GM23338 (cell line): ENCODE data around the gene KRTAP12-1. TPM values are rescaled to one million over a fixed set of nuclear protein-coding genes. Genes with fewer than 3 reads are reported as not detected.

Source experiments
- ATAC-seq: fragments of 200-7000 bp; cut with Tn5 transposase; 3 replicates; pipeline ENCODE4 v1.9.1; 2020
- DNase-seq: peaks from one replicate; pipeline ENCODE4 v3.0.0-alpha.2; 2015; ENCODE audit warnings: low spot score
- H2AFZ ChIP-seq: fragments of 200-600 bp; sonication (generic); 2 replicates; pipeline ENCODE4 v1.8.0; 2016; ENCODE audit warnings: antibody characterized with exemption, mild to moderate bottlenecking, moderate library complexity
- H3F3A ChIP-seq: fragments of 200-600 bp; sonication (generic); replicated peaks from 2 replicates; pipeline ENCODE4 v1.8.0; 2017; ENCODE audit warnings: antibody characterized with exemption, mixed run types, low read depth
- H3K27ac ChIP-seq: fragments of 200-600 bp; sonication (generic); 2 replicates; pipeline ENCODE4 v1.6.1; 2016; ENCODE audit warnings: low read depth
- H3K27me3 ChIP-seq: fragments of 200-600 bp; sonication (generic); 2 replicates; pipeline ENCODE4 v1.8.0; 2016; ENCODE audit warnings: mild to moderate bottlenecking, mixed run types, moderate library complexity; ENCODE audit not compliant: insufficient read depth
- H3K36me3 ChIP-seq: fragments of 200-600 bp; sonication (generic); 2 replicates; pipeline ENCODE4 v1.8.0; 2016; ENCODE audit warnings: mild to moderate bottlenecking; ENCODE audit not compliant: insufficient read depth
- H3K4me1 ChIP-seq: fragments of 200-600 bp; sonication (generic); 2 replicates; pipeline ENCODE4 v1.8.0; 2016; ENCODE audit warnings: mild to moderate bottlenecking, moderate library complexity; ENCODE audit not compliant: insufficient read depth
- H3K4me2 ChIP-seq: fragments of 200-600 bp; sonication (generic); 2 replicates; pipeline ENCODE4 v1.7.1; 2017; ENCODE audit warnings: mixed run types
- H3K4me3 ChIP-seq: fragments of 200-600 bp; sonication (generic); 2 replicates; pipeline ENCODE4 v1.6.1; 2016; ENCODE audit warnings: mixed run types
- H3K79me2 ChIP-seq: fragments of 200-600 bp; sonication (generic); replicated peaks from 2 replicates; pipeline ENCODE4 v1.8.0; 2017; ENCODE audit warnings: mild to moderate bottlenecking; ENCODE audit not compliant: insufficient read depth
- H3K9me2 ChIP-seq: fragments of 200-600 bp; sonication (generic); 2 replicates; pipeline ENCODE4 v1.8.0; 2017; ENCODE audit not compliant: insufficient read depth
- H4K20me1 ChIP-seq: fragments of 200-600 bp; sonication (generic); replicated peaks from 2 replicates; pipeline ENCODE4 v1.8.0; 2017; ENCODE audit warnings: mild to moderate bottlenecking; ENCODE audit not compliant: insufficient read depth
- H3K27ac Mint-ChIP-seq: 2 replicates; pipeline ENCODE4 v1.8.0; 2020; ENCODE audit warnings: inconsistent platforms, mild to moderate bottlenecking, moderate library complexity, mixed read lengths
- H3K27me3 Mint-ChIP-seq: 3 replicates; pipeline ENCODE4 v1.8.0; 2022; ENCODE audit warnings: low read depth, mild to moderate bottlenecking, moderate library complexity, mixed read lengths, inconsistent platforms; ENCODE audit not compliant: insufficient read depth, poor library complexity
- H3K36me3 Mint-ChIP-seq: 3 replicates; pipeline ENCODE4 v1.8.0; 2021; ENCODE audit warnings: low read depth, mild to moderate bottlenecking, inconsistent platforms, moderate library complexity, mixed read lengths
- H3K4me1 Mint-ChIP-seq: 3 replicates; pipeline ENCODE4 v1.8.0; 2020; ENCODE audit warnings: mild to moderate bottlenecking, inconsistent platforms, mixed read lengths
- H3K4me3 Mint-ChIP-seq: 3 replicates; pipeline ENCODE4 v1.8.0; 2021; ENCODE audit warnings: moderate library complexity, mild to moderate bottlenecking, inconsistent platforms, mixed read lengths
- H3K9me3 Mint-ChIP-seq: 3 replicates; pipeline ENCODE4 v1.8.0; 2020; ENCODE audit warnings: moderate library complexity, mild to moderate bottlenecking, inconsistent platforms, mixed read lengths
- CREB1 ChIP-seq: fragments of 250-450 bp; sonication (Bioruptor Pico); IDR thresholded peaks from 2 replicates; pipeline ENCODE4 v1.5.0; 2020; ENCODE audit warnings: low read depth, mild to moderate bottlenecking, moderate library complexity
- EZH2 ChIP-seq: fragments of 200-600 bp; sonication (generic); IDR thresholded peaks from one replicate; pipeline ENCODE4 v1.8.0; 2017; ENCODE audit warnings: antibody characterized with exemption, mild to moderate bottlenecking, low read depth; ENCODE audit not compliant: unreplicated experiment
- EZH2phosphoT487 ChIP-seq: fragments of 200-600 bp; sonication (generic); IDR thresholded peaks from one replicate; pipeline ENCODE4 v1.8.1; 2018; ENCODE audit warnings: antibody characterized with exemption; ENCODE audit not compliant: unreplicated experiment
- JUNB ChIP-seq: IDR thresholded peaks from one replicate; pipeline ENCODE4 v1.6.1; 2016; ENCODE audit warnings: antibody characterized with exemption; ENCODE audit not compliant: unreplicated experiment
- NANOG ChIP-seq: IDR thresholded peaks from 2 replicates; pipeline ENCODE4 v1.6.1; 2016; ENCODE audit warnings: antibody characterized with exemption, borderline replicate concordance
- ZNF114 ChIP-seq: fragments of 250-450 bp; sonication (Bioruptor Pico); IDR thresholded peaks from 2 replicates; pipeline ENCODE4 v1.5.0; 2020; ENCODE audit warnings: mild to moderate bottlenecking, moderate library complexity
- ZNF331 ChIP-seq: fragments of 250-450 bp; sonication (Bioruptor Pico); IDR thresholded peaks from 2 replicates; pipeline ENCODE4 v1.5.0; 2020; ENCODE audit warnings: low read depth, mild to moderate bottlenecking, moderate library complexity
- polyA plus RNA-seq: library from polyadenylated mRNA; unstranded; fragments of >200 nt; fragmentation: Nextera tagmentation; extraction: Ambion mirVana; gene quantifications from 2 replicates; pipeline ENCODE4 v1.2.1, GENCODE V29; 2016
- total RNA-seq: library from RNA; depleted of rRNA; stranded (reverse); fragments of >200 nt; shearing (Covaris generic); gene quantifications from 2 replicates; pipeline ENCODE4 v1.2.3, GENCODE V29; 2014
- TF ChIP-seq, protein P1 (sequence below): fragments of 250-450 bp; sonication (Bioruptor Pico); IDR thresholded peaks from 2 replicates; pipeline ENCODE4 v1.5.0; 2020; ENCODE audit warnings: mild to moderate bottlenecking, moderate library complexity
- TF ChIP-seq, protein P2 (sequence below): IDR thresholded peaks from 2 replicates; pipeline ENCODE4 v1.6.1; 2016; ENCODE audit warnings: antibody characterized with exemption
- TF ChIP-seq, protein P3 (sequence below), 2 experiments: fragments of 200-600 bp in 1 of 2; sonication (generic) in 1 of 2; conservative IDR thresholded peaks; 2 replicates each; pipeline versions ENCODE4 v1.5.1 to v1.6.1; 2016 to 2017; ENCODE audit warnings: antibody characterized with exemption in 2 of 2, low read depth in 2 of 2, mild to moderate bottlenecking in 2 of 2, moderate library complexity in 1 of 2

Gene KRTAP12-1
- total and polyA plus RNA-seq, 2 experiments from 2014 or later, result not detected

DNA sequence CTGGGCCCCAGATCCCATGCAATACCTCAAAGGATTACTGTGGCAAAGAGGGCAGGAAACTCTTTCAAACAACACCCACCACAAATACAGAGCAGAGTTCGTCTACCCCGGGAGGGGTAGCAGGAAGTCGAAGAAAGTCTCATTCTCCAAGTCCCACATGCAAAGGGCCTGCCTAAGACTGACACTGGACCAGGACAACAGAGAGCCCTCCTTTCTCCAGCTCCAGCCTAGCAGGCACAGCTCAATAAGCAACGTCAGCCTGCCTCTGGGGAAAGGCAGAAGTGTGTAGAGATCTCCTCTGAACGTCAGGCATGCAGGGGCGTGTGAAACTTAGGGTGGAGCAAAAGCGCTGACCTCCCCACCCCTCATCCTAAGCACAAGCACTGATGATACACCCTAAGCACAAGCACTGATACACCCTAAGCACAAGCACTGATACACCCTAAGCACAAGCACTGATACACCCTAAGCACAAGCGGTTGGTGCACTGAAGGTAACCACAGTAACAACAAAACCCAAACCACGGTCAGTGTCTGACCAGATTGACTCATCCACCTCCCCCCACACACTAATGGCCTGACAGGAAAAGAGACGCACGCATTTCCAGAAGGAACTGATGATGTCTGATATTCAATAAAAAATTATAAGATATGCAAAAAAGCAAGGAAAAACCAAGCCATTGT is 22.9 kb downstream of the KRTAP12-1 start:
- peak overlapping the region; percentile 47; the same call in 1 of the 2 replicates for H3K4me2 ChIP-seq
- H3K4me1 Mint-ChIP-seq, result peaks cover 30% of the 10 kb centered on the region

DNA sequence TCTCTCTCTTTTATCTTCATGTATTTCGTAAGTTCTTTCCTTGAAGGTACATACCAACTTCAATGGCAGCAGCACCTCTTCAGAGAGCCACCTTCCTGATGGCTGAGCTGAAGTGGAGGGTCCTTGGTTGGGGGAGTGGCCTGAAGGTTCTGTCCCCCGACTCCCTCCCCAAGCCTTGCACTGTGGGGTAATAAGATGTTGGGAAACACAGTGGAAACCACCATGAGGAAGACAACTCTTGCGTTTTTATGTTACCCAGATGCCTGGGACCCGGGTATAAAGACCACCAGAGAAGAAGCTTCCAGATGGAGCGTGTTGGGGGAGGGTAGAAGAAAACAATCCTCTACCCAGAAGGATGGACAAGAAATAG is 23.4 kb downstream of the KRTAP12-1 start:
- no peak overlapping the region for H3K27ac ChIP-seq
- peaks cover 18% of the 10 kb centered on the region for H3K9me3 Mint-ChIP-seq
- H3K4me1 ChIP-seq, result peaks cover 31% of the 10 kb centered on the region
- H3K4me1 Mint-ChIP-seq, result peaks cover 30% of the 10 kb centered on the region
- H3K9me2 ChIP-seq, result no peaks in the 10 kb centered on the region
- H3K4me2 ChIP-seq, result 0 out of 2 replicates have a peak overlapping the region, but pooled peaks have one; percentile 47
- H3F3A ChIP-seq, result 0 out of 2 replicates have a peak, but pooled peaks cover 3% of the 10 kb centered on the region
- no peaks in the 10 kb centered on the region for H3K36me3 ChIP-seq
- H3K4me3 ChIP-seq, result no peak overlapping the region
- no peak overlapping the region for H3K27ac Mint-ChIP-seq
- no peaks in the 10 kb centered on the region for H3K27me3 ChIP-seq
- no peak overlapping the region for H3K4me3 Mint-ChIP-seq
- peak overlapping the region; percentile 86 for H2AFZ ChIP-seq
- H3K36me3 Mint-ChIP-seq, result peaks cover 9% of the 10 kb centered on the region; the same call in 2 of the 3 replicates
- DNase-seq (no peak), ATAC-seq (no peak)
- peaks cover 8% of the 10 kb centered on the region for H3K27me3 Mint-ChIP-seq
- H4K20me1 ChIP-seq, result no peaks in the 10 kb centered on the region
- H3K79me2 ChIP-seq, result no peaks in the 10 kb centered on the region
- no peak for TF ChIP-seq JUNB
- TF ChIP-seq CREB1 (CRISPR knock-in tag), result no peak
- TF ChIP-seq, protein P1, sequence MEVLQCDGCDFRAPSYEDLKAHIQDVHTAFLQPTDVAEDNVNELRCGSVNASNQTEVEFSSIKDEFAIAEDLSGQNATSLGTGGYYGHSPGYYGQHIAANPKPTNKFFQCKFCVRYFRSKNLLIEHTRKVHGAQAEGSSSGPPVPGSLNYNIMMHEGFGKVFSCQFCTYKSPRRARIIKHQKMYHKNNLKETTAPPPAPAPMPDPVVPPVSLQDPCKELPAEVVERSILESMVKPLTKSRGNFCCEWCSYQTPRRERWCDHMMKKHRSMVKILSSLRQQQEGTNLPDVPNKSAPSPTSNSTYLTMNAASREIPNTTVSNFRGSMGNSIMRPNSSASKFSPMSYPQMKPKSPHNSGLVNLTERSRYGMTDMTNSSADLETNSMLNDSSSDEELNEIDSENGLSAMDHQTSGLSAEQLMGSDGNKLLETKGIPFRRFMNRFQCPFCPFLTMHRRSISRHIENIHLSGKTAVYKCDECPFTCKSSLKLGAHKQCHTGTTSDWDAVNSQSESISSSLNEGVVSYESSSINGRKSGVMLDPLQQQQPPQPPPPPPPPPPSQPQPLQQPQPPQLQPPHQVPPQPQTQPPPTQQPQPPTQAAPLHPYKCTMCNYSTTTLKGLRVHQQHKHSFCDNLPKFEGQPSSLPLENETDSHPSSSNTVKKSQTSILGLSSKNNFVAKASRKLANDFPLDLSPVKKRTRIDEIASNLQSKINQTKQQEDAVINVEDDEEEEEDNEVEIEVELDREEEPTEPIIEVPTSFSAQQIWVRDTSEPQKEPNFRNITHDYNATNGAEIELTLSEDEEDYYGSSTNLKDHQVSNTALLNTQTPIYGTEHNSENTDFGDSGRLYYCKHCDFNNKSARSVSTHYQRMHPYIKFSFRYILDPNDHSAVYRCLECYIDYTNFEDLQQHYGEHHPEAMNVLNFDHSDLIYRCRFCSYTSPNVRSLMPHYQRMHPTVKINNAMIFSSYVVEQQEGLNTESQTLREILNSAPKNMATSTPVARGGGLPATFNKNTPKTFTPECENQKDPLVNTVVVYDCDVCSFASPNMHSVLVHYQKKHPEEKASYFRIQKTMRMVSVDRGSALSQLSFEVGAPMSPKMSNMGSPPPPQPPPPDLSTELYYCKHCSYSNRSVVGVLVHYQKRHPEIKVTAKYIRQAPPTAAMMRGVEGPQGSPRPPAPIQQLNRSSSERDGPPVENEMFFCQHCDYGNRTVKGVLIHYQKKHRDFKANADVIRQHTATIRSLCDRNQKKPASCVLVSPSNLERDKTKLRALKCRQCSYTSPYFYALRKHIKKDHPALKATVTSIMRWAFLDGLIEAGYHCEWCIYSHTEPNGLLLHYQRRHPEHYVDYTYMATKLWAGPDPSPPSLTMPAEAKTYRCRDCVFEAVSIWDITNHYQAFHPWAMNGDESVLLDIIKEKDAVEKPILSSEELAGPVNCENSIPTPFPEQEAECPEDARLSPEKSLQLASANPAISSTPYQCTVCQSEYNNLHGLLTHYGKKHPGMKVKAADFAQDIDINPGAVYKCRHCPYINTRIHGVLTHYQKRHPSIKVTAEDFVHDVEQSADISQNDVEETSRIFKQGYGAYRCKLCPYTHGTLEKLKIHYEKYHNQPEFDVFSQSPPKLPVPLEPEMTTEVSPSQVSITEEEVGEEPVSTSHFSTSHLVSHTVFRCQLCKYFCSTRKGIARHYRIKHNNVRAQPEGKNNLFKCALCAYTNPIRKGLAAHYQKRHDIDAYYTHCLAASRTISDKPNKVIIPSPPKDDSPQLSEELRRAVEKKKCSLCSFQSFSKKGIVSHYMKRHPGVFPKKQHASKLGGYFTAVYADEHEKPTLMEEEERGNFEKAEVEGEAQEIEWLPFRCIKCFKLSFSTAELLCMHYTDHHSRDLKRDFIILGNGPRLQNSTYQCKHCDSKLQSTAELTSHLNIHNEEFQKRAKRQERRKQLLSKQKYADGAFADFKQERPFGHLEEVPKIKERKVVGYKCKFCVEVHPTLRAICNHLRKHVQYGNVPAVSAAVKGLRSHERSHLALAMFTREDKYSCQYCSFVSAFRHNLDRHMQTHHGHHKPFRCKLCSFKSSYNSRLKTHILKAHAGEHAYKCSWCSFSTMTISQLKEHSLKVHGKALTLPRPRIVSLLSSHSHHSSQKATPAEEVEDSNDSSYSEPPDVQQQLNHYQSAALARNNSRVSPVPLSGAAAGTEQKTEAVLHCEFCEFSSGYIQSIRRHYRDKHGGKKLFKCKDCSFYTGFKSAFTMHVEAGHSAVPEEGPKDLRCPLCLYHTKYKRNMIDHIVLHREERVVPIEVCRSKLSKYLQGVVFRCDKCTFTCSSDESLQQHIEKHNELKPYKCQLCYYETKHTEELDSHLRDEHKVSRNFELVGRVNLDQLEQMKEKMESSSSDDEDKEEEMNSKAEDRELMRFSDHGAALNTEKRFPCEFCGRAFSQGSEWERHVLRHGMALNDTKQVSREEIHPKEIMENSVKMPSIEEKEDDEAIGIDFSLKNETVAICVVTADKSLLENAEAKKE (CRISPR knock-in tag), result no peak
- no peak for TF ChIP-seq ZNF331 (CRISPR knock-in tag)
- TF ChIP-seq, protein P2, sequence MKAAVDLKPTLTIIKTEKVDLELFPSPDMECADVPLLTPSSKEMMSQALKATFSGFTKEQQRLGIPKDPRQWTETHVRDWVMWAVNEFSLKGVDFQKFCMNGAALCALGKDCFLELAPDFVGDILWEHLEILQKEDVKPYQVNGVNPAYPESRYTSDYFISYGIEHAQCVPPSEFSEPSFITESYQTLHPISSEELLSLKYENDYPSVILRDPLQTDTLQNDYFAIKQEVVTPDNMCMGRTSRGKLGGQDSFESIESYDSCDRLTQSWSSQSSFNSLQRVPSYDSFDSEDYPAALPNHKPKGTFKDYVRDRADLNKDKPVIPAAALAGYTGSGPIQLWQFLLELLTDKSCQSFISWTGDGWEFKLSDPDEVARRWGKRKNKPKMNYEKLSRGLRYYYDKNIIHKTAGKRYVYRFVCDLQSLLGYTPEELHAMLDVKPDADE, result no peak
- no peak for TF ChIP-seq EZH2phosphoT487
- TF ChIP-seq, protein P3, sequence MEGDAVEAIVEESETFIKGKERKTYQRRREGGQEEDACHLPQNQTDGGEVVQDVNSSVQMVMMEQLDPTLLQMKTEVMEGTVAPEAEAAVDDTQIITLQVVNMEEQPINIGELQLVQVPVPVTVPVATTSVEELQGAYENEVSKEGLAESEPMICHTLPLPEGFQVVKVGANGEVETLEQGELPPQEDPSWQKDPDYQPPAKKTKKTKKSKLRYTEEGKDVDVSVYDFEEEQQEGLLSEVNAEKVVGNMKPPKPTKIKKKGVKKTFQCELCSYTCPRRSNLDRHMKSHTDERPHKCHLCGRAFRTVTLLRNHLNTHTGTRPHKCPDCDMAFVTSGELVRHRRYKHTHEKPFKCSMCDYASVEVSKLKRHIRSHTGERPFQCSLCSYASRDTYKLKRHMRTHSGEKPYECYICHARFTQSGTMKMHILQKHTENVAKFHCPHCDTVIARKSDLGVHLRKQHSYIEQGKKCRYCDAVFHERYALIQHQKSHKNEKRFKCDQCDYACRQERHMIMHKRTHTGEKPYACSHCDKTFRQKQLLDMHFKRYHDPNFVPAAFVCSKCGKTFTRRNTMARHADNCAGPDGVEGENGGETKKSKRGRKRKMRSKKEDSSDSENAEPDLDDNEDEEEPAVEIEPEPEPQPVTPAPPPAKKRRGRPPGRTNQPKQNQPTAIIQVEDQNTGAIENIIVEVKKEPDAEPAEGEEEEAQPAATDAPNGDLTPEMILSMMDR (conservative IDR thresholded peaks at IDR 0.05; ENCODE audit: low read depth in 2 of 2), result no peak
- TF ChIP-seq NANOG, result no peak
- no peak for TF ChIP-seq EZH2
- TF ChIP-seq ZNF114 (CRISPR knock-in tag), result no peak

More for the DNA sequence above, 22.9 kb downstream of the KRTAP12-1 start:
- Histone ChIP-seq H3K4me1 (peaks cover 31% of the 10 kb centered on the region), H4K20me1 (no peaks in the 10 kb centered on the region), H3K4me3 (no peak overlapping the region), H3K27ac (no peak overlapping the region), H2AFZ (peak overlapping the region; percentile 86), H3K79me2 (no peaks in the 10 kb centered on the region), H3K36me3 (no peaks in the 10 kb centered on the region), H3F3A (0 out of 2 replicates have a peak, but pooled peaks cover 3% of the 10 kb centered on the region), H3K27me3 (no peaks in the 10 kb centered on the region), H3K9me2 (no peaks in the 10 kb centered on the region)
- peaks cover 8% of the 10 kb centered on the region for H3K27me3 Mint-ChIP-seq
- H3K36me3 Mint-ChIP-seq, result peaks cover 9% of the 10 kb centered on the region; the same call in 2 of the 3 replicates
- H3K27ac Mint-ChIP-seq, result peak overlapping the region; percentile 47; the same call in 1 of the 2 replicates
- peaks cover 18% of the 10 kb centered on the region for H3K9me3 Mint-ChIP-seq
- DNase-seq (no peak), ATAC-seq (peak; percentile 36)
- no peak overlapping the region for H3K4me3 Mint-ChIP-seq
- TF ChIP-seq JUNB, result no peak
- no peak for TF ChIP-seq EZH2phosphoT487
- no peak for TF ChIP-seq CREB1 (CRISPR knock-in tag)
